HG03469 (cell line): ENCODE data around the gene TMEM89.

ENCODE experiments used
- ATAC-seq: cut with Tn5 transposase; IDR thresholded peaks from one replicate; pipeline ENCODE4 v1.9.1; 2021; ENCODE audit warnings: mild to moderate bottlenecking, moderate library complexity, moderate number of reproducible peaks; ENCODE audit not compliant: unreplicated experiment

The TMEM89 gene

GRCh38 chr3:48621461-48621869 is at the start of gene TMEM89:
TSS of gene TMEM89 (minus strand) at chr3:48621769. CDS start at chr3:48621756, 13 bp downstream.
- ATAC-seq = no peak

DNA sequence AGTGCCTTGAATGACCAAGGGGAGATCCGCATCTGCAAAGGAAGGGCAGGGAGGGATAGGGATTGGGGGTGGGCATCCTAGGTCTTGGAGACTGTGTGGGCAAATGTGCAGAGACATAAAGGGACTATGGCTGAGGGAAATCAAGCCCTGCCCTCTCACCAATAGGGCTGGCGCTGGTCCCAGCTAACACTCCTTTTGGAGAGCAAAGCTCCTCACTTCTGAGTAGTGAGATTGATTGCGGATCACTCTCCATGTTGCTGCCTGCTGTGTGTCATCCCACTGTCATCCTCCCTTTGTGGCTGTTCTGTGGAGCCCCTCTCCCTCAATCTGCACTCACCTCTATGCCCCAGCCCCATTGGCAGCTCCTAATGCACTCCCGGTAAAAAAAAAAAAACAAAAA is 43.4 kb upstream of the TMEM89 start:
- ATAC-seq = no peak

GRCh38 chr3:48664313-48664644 is 42.7 kb upstream of the TMEM89 start:
- ATAC-seq = no peak

GRCh38 chr3:48663489-48664312 is 42.1 kb upstream of the TMEM89 start:
- peak; percentile 72 for ATAC-seq

GRCh38 chr3:48662753-48663488 is 41.4 kb upstream of the TMEM89 start, which contains the start of gene CELSR3:
TSS of gene CELSR3 (minus strand) at chr3:48662886. CDS start at chr3:48662634, 252 bp downstream.
- no peak for ATAC-seq

GRCh38 chr3:48662145-48662752 is 40.7 kb upstream of the TMEM89 start:
- ATAC-seq = no peak

DNA sequence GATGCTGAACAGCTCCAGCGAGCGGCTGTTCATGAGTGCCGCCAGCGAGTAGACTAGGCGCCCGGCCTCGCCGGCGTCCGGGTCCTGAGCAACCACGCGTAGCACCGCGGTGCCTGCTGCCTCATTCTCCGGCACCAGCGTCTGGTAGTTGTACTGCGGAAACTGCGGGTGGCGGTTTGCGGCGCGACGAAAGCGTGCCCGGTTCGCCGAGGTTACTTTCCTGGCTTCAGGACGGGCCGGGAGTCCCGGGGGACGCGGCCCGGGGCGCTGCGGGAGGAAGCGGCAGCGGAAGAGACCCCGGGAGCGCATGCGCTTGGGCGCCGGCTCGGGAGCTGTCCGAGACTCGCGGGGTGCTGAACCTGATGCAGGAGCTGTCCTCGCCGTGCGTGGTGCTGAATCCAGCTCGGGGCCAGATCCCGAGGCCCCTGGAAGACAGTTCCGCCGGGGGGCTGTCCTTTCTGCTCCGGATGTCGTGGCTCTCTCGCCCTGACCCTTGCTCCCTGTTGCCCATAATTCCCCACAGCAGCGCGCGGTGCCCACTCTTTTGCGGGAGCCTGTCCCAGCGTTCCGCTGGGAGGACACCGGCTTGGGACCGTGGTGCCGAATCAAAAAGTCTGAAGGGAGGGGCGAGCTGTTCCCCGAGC is 40.1 kb upstream of the TMEM89 start:
- no peak for ATAC-seq

DNA sequence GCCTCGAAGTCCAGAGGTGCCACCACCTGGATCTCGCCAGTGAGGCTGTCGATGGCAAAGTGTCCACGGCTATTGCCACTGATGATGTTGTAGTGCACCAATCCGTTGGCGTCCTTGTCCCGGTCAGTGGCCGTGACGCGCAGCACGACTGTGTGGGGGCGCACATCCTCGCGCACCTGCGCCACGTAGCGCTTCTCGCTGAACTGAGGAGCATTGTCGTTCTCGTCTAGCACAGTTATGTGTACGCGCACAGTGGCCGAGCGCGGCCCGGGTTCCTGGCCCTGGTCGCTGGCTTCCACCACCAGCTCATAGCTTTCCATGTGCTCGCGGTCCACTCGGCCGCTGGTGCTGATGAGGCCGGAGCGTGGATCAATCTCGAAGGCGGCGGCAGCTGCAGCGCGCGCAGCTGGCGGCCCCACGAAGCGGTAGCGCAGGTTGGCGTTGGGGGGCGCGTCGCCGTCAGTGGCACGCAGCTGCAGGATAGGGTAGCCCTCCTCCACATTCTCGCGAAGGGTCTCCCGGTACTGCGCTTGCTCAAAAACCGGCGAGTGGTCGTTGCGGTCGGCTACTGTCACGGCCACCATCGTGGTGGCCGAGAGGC is 39.3 kb upstream of the TMEM89 start:
- no peak for ATAC-seq

DNA sequence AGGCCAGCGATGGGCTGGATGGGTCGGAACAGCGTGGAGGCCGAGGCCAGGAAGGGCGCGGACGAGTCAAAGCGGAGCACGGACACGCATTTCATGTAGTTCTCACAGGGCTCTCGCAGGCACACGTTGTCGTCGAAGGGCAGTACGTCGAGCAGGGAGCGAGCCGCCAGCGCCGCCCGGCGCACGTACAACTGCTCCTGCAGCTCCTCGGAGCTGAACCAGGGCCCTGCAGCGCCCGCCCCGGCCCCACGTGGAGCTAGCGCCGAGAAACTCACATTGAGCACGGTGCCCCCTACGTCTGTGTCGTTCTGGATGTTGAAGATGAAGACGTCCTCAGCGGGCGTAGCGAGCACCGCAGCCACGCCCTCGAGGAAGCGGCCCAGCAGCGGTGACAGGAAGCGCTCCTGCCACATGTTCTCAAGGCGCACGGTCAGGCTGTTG is 35.3 kb upstream of the TMEM89 start:
- ATAC-seq = no peak

GRCh38 chr3:48656061-48656840 is 34.7 kb upstream of the TMEM89 start:
- no peak for ATAC-seq

DNA sequence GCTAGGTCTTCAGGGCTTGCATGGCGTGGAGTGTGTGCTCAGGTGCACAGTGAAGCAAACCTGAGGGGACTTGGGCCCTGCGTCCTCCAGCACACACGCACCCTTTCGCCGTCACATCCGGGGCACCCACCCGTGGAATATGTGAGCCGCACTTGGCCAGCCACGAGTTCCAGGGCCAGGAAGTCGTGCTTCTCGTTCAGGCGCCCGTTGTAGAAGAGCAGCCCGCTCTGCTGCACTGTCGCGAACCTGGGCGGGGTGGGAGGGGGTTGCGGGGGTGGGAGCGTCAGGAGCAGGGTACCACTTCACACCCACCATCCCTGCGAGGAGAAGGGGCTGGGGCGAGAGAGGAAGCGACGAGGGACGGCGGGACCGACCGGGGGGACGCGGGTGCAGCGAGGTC is 34.0 kb upstream of the TMEM89 start:
- ATAC-seq = no peak

- ATAC-seq = no peak
Observed at GRCh38 chr3:48655063-48655462, 33.5 kb upstream of the TMEM89 start.

DNA sequence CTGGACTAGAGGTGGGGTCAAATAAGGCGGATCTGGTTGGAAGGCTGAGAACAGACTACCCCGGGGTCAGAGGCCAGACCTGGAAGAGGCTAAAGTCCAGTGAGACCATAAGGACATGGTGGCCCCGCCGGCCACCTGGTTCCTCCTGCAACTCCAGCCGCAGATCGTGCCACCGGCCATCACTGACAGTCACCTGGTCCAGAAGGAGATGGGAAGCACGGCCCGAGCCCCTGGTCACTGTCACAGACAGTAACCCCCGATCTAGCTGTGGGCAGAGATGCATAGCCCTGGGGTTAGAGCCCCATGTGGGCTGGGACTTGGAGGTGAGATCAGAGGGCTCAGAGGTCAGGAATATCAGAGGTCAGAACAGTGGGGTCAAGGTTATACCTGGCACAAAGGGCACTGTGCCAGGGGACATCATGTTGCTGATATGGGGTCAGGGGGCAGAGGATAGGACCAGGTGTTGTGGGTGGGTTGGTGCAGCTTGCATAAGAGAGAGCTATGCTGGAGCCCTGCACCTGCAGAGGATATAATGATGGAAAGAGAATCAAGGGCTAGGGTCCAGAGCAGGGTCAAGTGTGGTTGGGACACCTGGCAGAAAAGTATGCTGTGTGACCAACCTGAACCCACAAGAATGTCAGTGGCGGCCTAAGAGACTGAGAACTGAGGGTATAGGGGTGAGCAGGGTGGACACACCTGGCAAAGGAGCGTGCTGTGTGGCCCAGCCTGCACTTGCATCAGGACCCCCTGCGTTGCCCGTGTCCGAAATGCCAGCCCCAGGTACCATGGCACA is 31.6 kb upstream of the TMEM89 start:
- ATAC-seq = no peak

DNA sequence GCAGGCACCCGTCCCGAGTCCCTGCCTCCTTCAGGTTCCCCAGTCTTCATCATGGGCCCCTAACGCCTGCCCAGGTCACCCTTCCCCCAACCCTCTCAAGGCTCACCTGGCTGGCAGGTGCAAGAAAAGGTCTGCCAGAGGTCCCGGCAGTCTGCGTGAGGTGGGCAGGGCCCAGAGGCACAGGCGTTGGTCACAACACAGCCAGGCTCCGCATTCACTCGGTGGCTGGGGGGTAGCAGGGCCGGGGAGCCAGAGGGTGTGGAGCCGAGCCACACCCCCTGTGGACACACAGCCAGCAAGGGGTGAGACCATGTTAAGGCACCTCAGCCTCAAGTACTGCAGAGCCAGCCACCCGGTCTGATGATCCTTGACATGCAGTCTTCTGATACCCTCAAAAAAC is 30.2 kb upstream of the TMEM89 start:
- no peak for ATAC-seq

DNA sequence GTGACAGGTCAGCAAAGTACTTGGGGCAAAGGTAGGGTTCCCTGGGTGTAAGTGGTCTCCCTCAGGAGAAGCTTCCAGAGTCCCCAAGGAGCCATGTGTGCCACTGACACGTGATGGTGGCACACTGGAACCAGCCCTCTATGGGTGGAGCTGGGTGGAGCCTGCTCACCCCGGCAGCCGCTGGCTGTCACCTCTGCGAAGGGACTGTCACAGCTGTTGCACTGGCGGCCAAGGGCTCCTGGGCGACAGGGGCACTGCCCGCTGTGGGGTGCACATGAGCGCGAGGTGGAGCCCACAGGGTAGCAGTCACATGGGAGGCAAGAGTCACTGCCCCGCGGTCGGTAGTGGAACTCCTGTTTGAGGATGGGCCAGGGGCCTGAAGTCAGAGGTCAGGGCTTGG is 29.2 kb upstream of the TMEM89 start:
- no peak for ATAC-seq

- no peak for ATAC-seq
Observed at GRCh38 chr3:48648188-48648850, 26.8 kb upstream of the TMEM89 start.

DNA sequence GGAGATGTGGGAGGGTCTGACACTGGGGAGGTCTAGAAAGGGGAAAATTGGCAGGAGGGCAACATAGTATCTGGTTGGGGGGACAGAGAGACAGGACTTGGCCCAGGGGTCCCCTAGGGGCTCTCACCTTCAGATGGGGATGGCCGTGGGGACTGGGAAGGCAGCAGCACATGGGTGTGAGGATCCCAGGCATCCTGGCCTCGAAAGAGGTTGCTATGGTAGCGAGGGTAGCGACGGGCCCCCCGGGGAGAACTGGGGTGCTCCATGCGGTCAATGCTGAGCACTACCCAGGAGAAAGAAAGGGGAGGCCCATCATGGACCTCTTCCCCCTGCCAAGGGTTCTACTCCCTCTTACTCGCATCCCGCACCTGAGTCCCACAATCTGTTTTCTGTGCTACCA is 26.1 kb upstream of the TMEM89 start:
- no peak for ATAC-seq

- no peak for ATAC-seq
Observed at GRCh38 chr3:48644898-48645760, 23.6 kb upstream of the TMEM89 start.
